Measurements from ENCODE around the gene ERRFI1. TPM values are rescaled to one million over a fixed set of nuclear protein-coding genes. Genes with fewer than 3 reads are reported as not detected.

Gene ERRFI1
- total RNA-seq, 1 donor from 2014 or later = 38.3 TPM

- DNase-seq (ENCODE audit: low read depth) = no peak
Measured at GRCh38 chr1:8003438-8004112, 22.5 kb downstream of the ERRFI1 start.

DNA sequence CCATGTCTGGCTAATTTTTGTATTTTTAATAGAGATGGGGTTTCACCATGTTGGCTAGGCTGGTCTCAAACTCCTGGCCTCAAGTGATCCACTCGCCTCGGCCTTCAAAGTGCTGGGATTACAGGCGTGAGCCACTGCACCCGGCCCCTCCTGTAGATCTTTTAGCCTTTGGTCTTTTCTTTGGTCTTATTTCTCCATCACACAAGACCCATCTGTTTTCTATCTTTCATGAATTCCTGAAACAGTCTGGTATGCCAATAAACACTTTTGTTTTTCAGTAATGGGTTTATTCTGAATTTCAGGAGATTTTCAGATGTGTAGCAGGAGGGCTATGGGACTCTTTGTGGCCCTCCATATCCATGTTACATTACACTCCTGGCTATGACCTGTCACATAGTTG, 23.2 kb downstream of the ERRFI1 start:
- no peak for DNase-seq (ENCODE audit: low read depth)

DNA sequence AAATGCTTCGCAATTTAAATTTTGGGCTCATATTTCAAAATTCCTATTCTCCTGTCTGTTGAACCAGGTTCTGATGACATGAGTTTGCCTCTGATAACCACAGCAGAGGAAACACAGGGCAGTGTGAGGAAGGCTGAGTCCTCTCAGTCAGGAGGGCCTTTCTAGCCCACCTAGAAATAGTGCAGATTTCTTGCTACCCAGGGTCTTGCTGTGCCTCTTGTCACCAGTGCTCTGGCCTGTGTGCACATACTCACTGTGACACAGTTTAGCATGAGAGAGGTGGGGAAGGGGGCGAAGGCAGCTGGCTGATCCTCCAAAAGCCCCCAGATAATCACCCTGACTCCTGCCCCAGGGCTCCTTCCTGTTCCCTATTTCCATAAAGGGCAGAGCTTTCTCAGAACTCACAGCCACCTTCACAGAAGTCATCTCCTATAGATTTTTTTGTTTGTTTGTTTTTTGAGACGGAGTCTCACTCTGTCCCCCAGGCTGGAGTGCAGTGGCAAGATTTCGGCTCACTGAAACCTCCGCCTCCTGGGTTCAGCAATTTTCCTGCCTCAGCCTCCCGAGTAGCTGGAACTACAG, 23.7 kb downstream of the ERRFI1 start:
- DNase-seq (ENCODE audit: low read depth) = no peak

DNA sequence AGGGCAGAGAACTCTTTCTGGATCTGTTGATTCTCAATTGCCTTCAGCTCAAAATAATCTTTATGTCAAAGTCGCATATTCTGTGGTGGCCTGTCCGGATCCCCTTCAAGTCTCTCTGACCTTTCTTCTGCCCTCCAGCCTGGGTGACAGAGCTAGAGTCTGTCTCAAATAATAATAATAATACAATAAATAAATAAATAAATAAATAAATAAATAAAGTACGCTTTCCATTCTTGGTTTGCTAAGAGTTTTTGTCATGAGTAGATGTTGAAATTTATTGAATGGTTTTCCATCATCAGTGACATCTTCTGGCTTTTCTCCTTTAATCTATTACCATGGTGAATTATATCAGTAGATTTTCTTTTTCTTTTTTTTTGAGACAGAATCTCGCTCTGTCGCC, 30.7 kb downstream of the ERRFI1 start:
- DNase-seq (ENCODE audit: low read depth) = no peak

- DNase-seq (ENCODE audit: low read depth) = no peak
Measured at GRCh38 chr1:7994827-7995226, 31.3 kb downstream of the ERRFI1 start.

DNA sequence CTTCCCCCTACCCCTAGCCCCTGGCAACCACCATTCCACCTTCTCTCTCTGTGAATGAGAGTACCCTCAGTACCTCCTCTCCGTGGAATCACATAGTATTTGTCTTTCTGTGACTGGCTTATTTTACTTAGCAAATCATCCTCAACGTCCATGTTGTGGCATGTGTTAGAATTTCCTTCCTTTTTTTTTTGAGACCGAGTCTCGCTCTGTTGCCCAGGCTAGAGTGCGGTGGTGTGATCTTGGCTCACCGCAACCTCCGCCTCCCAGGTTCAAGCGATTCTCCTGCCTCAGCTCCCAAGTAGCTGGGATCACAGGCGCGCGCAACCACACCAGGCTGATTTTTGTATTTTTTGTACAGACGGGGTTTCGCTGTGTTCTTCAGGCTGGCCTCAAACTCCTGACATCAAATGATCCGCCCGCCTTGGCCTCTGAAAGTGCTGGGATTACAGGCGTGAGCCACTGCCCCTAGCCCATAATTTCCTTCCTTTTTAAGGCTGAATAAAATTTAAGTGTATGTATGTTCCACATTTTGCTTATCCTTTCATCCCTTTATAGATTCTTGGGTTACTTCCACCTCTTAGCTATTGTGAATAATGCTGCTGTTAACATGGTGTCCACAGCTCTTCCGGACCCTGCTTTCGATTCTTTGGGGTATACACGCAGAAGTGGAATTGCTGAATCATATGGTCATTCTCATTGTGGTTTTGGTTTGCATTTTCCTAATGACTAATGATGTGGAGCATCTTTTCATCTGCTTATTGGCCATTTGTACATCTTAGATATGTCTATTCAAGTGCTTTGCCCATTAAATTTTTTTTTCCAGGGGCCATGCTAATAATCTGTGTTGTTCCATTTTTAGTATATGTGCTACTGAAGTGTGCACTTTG, 32.3 kb downstream of the ERRFI1 start:
- no peak for DNase-seq (ENCODE audit: low read depth)

DNA sequence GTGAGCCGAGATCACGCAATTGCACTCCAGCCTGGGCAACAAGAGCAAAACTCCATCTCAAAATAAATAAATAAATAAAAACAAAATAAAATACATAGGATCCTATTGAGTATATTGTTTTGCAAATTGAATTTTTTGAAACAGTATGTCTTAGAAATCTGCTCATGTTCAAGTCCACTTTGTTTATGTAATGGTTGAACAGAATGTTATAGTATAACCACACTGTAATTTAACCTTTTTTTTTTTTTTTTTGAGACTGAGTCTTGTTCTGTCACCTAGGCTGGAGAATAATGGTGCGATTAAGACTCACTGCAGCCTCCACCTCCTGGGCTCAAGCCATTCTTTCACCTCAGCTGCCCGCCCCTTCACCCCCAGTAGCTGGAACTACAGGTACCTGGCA, 33.2 kb downstream of the ERRFI1 start:
- DNase-seq (ENCODE audit: low read depth) = no peak

DNA sequence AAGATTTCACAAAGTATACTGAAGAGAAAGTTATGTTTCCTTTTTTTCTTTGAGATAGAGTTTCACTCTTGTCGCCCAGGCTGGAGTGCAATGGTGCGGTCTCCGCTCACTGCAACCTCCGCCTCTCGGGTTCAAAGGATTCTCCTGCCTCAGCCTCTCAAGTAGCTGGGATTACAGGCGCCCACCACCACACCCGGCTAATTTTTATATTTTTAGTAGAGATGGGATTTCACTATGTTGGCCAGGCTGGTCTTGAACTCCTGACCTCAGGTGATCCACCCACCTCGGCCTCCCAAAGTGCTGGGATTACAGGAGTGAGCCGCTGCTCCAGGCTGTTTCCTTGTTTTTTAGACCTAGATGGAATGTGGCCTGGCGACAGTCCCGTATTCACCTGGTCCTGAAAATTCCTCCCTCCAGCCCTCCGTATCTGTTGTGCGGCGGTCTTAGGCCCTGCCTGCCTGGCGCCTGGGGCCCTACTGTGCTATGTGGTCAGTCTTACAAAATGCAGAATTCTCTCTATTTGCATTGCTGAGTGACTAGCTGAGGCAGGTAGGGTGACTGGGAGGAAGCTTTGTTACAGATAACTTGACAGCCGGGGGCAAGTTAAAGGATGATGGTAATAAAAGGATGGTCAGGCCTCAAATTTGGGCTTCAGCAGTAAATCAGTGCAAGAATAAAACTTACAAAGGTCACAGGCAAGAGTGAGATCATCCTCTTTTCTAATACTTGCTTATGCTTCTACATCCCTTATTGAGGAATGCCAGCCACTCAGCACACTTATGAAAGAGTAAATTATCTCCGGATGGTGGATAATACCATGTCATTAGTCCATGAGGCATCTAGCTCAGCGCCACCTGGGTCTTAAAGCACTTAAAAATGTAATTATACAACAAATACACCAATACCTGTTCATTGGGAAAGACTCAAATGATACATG, 34.3 kb downstream of the ERRFI1 start:
- DNase-seq (ENCODE audit: low read depth) = no peak

DNA sequence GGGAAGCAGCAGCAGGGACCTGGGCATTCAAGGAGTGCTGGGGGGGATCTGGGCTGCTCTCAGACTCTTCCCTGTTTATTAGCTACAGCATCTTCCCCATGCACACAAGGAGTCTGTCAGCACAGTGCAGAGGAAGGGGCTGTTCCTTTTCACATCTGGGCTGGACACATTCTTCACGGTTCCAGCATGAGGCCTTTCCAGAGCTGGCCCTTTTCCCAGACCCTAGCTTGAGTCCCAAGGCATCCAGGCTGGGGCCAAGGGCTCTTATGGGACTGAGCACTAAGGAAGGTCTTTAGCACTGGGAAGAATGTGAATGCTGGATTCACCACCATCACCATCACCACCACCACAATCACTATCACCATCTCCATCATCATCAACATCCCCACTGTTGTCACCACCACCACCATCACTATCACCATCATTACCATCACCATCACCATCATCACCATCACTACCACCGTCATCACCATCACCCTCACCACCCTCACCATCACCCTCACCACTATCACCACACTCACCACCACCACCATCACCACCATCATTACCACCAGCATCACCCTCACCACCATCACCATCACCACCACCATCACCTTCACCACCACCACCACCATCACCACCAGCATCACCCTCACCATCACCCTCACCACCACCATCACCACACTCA, 36.2 kb downstream of the ERRFI1 start:
- DNase-seq (ENCODE audit: low read depth) = no peak

- DNase-seq (ENCODE audit: low read depth) = no peak
Measured at GRCh38 chr1:7988576-7988975, 37.5 kb downstream of the ERRFI1 start.

DNA sequence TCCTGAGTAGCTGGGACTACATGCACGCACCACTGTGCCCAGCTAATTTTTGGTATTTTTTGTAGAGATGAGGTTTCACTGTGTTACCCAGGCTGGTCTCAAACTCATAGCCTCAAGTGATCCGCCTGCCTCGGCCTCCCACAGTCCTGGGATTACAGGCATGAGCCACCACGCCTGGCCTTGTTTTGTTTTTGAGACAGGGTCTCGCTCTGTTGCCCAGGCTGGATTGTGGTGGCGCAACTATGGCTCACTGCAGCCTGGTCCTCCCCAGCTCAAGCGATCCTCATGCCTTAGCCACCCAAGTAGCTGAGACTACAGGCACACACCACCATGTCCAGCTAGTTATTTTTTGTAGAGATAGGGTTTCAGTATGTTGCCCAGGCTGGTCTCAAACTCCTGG, 38.6 kb downstream of the ERRFI1 start:
- DNase-seq (ENCODE audit: low read depth) = no peak

- no peak for DNase-seq (ENCODE audit: low read depth)
Measured at GRCh38 chr1:7985851-7986612, 40.1 kb downstream of the ERRFI1 start.

DNA sequence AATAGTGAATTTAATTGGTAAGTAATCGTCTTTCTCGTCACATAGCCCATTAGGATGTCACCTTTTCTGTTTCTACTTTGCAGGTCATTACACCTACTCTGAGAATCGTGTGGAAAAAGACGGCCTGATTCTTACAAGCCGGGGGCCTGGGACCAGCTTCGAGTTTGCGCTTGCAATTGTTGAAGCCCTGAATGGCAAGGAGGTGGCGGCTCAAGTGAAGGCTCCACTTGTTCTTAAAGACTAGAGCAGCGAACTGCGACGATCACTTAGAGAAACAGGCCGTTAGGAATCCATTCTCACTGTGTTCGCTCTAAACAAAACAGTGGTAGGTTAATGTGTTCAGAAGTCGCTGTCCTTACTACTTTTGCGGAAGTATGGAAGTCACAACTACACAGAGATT, 41.3 kb downstream of the ERRFI1 start:
- DNase-seq (ENCODE audit: low read depth) = no peak

DNA sequence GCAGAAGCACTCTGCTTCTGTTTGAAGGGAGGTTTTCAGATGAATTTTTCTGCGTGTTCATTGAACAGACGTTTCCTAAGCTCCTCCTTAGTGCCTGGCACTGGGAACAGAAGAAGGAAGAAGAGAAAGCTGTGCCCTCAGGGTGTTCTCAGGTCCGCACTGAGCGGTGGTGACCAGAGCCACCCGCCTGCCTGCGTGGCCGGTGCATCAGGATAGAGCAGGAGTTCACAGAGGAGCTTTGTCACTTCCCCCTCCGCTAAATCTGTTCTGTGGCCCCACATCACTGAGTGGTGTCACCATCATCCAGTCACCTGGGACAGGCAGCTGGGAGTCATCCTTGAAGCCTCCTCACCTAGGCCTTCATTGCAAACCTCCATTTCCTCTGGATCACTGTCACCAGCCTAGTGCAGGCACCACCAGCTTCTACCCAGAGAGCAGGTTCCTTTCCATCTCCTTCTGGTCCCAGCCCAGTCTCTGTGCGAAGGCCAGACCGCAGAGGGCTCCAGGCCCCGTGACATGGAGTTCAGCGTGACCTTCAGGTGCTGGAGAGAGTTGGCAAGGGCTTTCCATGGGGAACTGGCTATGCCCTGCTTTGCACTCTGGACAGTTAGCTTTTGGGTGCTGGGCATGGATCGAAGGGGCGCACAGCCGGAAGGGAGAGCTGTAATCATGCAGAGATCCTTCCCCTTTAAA, 42.9 kb downstream of the ERRFI1 start:
- DNase-seq (ENCODE audit: low read depth) = no peak

- no peak for DNase-seq (ENCODE audit: low read depth)
Measured at GRCh38 chr1:7980984-7981383, 45.1 kb downstream of the ERRFI1 start.

GRCh38 chr1:7975212-7975865, 50.8 kb downstream of the ERRFI1 start:
- peak; percentile 73 for DNase-seq (ENCODE audit: low read depth)

DNA sequence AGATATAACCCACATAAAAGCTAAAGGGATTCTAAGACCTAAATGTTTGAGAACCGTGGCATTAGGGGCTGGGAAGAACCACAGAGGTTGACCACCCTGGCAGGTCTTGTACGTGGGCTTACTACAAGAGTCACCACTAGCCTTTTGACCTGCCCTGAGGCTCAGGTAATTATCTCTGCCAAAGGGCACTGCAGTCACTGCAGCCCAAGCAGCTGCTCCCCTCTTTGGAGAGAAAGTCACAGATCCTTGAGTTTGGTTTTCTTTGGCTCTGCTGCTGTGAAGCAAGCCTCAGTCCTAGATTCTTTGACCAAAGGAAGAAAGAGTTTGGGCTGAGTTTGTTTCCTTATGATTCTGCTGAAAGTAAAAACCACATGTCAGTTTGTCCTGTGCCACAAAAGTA, 53.0 kb downstream of the ERRFI1 start:
- no peak for DNase-seq (ENCODE audit: low read depth)

DNA sequence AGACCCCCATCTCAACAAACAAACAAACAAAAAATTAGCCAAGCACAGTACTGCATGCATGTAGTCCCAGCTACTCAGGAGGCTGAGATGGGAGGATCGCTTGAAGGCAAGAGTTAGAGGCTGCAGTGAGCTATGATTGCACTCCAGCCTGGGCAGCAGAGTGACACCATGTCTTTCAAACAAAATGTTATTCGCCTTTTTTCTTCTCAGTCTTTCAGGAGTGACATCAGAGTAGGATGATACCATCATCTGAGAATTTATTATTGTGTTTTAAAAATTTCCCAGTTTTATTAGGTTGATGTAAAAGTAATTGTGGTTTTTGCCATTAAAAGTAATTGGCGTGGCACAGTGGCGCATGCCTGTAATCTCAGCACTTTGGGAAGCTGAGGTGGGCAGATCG, 53.8 kb downstream of the ERRFI1 start:
- no peak for DNase-seq (ENCODE audit: low read depth)

DNA sequence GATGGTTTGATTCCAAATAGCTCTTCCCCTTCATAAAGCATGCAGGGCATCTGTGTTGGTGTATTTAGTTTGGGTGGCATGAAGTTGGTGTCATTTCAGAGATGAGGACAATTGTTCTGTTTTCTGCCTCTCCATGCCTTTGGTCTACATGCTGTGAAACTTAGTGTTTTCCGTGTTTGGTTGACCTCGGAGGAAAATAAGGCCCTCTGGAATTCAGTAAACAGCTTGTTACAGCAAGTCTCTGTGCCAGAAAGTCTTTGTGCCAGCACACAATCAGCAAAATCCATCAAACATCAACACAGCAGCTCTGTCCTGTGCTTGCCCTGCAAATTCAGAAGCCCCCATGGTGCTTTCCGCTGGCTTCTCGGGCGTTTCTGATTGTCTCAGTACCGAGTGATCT, 55.1 kb downstream of the ERRFI1 start:
- DNase-seq (ENCODE audit: low read depth) = no peak
